Suprapubic skin (tissue), 3 donors: ENCODE measurements around the gene SPINT2.

ENCODE experiments used
- EP300 ChIP-seq: sonication (generic); formaldehyde crosslinking; IDR thresholded peaks from one replicate; pipeline ENCODE4 v1.6.1; 2017; ENCODE audit warnings: antibody characterized with exemption
- POLR2A ChIP-seq, 2 donors: fragments of 450-650 bp; IDR thresholded peaks; one replicate each; pipeline ENCODE4 v1.6.1; 2017; ENCODE audit warnings: antibody characterized with exemption in 2 of 2, mild to moderate bottlenecking in 2 of 2, moderate library complexity in 2 of 2
- TF ChIP-seq, protein P1 (sequence below), 2 donors: fragments of 200-600 bp in 1 of 2; fragments of 450-650 bp in 1 of 2; sonication (generic) in 1 of 2; IDR thresholded peaks; one replicate each; pipeline ENCODE4 v1.5.1; 2016 to 2019; ENCODE audit warnings: antibody characterized with exemption in 2 of 2, mild to moderate bottlenecking in 1 of 2, moderate library complexity in 1 of 2

DNA sequence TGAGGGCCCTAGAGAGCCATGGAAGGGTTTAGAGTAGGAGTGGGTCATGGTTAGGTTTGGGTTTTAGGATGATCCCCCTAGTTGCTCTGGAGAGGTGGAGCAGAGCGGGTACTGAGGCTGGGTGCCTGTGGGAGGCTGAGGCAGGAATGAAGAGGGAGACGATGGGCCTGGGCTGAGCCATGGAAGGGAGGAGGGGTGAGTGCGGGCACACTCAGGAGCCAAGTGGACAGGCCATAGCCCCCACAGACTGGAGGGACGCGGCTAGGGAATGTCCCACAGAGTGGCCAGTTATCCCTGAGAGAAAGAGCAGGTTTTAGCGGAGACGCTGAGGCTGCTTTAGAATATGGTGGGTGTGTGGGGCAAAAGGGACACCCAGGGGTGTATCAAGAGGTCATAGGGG lies 65.3 kb downstream of the SPINT2 start:
- TF ChIP-seq, protein P1, sequence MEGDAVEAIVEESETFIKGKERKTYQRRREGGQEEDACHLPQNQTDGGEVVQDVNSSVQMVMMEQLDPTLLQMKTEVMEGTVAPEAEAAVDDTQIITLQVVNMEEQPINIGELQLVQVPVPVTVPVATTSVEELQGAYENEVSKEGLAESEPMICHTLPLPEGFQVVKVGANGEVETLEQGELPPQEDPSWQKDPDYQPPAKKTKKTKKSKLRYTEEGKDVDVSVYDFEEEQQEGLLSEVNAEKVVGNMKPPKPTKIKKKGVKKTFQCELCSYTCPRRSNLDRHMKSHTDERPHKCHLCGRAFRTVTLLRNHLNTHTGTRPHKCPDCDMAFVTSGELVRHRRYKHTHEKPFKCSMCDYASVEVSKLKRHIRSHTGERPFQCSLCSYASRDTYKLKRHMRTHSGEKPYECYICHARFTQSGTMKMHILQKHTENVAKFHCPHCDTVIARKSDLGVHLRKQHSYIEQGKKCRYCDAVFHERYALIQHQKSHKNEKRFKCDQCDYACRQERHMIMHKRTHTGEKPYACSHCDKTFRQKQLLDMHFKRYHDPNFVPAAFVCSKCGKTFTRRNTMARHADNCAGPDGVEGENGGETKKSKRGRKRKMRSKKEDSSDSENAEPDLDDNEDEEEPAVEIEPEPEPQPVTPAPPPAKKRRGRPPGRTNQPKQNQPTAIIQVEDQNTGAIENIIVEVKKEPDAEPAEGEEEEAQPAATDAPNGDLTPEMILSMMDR (IDR thresholded peaks at IDR 0.05) = no peak
- TF ChIP-seq EP300 (no peak), POLR2A (IDR thresholded peaks at IDR 0.05) (no peak)
